Stimulated activated CD4-positive, alpha-beta T cell treated with anti-CD3 and anti-CD28 coated beads, Interleukin-12 subunit alpha, Interleukin-12 subunit beta, amount 100 ng/mL, for 24 hours (primary cell): ENCODE data around the gene MAML2.
"Not testable (repeated sequence)": the region's sequence is repeated elsewhere in the genome, so short reads cannot be mapped to it uniquely, and the experiment has no call there.

Source experiments
- DNase-seq, 2 experiments: peaks; one replicate each; pipeline ENCODE4 v3.0.0-alpha.2; 2020; ENCODE audit warnings: low read depth in 2 of 2

The MAML2 gene

DNA sequence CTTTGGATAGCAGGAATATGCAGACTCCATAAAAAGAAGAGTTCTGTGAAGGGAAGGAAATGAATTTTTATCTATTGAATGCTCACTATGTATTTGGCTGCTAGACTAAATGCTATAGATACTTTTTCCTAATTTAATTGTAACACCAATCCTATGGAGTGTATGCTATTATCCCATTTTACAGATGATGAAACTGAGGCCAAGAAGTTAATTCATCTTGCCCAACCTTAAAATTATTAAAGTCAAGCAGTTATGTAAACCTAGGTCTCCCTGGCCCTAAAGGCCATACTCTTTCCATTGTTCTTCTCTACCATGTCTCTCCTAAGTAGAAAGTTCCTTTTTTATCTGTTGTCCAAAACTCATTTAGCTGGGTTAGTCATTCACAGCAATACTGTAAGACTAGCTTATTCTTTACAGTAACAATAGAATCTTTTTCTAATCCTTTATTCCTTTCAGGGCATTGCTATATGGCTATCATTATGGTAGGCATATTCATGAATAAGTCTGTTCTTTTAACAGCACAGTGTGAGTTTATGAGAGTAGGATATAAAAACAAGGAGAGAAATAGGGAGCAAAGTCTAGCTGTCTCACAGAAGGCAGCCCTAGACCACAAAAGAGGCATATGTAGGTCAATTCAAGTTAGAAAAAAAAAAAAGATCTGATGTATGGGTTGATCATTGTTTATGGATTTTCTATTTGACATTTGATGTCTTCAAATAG lies 50.5 kb downstream of the MAML2 start:
- DNase-seq, result no peak

DNA sequence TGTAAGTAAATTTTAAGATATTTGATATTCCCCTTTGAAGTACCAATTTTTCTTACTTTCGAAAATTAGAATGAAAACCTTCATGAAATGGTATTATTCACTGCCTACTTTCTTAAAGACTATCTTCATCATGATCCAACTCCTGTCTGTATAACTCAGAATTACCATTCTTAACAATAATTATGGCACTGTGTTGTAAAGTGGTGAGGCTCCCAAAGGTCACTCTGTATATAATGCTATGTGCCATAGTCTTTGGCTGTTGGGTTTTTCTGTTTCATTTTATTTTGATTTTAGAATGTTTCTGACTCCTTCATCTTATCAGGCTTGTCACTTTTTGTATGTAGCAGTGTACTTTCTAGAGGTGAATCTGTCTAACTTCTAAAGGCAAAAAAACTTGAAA lies 52.4 kb downstream of the MAML2 start:
- DNase-seq, result no peak

DNA sequence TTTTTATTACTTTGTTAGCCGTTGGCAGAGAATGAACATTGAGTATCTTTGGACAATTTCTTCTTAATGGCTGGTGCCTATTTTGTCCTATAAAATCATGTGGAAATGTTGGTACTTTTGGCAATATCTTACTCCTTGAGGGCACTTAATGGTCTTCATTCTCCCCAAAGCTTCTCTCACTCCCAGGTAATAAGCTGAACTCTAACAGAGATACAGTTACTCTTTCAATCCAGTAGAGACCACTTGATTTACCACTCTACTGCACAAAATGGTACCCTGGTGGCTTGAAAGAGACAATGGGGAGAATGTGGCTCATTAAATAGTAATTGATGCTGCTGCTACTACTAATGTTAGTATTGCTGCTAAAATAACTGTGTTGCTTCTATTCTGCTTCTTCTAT lies 53.0 kb downstream of the MAML2 start:
- DNase-seq, result no peak

DNA sequence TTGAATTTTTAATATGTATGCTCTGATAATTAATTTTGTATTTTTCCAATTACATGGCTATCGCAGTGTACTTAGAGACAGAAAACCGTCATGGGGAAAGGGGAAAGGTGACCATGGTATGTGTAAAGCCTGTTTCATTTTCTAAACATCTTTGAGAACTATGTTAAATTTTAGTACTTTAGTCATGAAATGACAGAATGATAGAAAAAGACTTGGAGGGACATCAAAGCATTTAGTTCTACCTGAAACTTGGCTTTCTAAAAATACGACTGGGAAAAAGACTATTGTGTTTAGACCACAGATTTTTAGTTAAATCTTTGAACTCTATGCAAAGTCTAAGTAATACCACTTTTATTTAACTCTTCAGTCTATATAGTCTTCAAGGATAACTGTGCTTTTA lies 54.1 kb downstream of the MAML2 start:
- no peak for DNase-seq

DNA sequence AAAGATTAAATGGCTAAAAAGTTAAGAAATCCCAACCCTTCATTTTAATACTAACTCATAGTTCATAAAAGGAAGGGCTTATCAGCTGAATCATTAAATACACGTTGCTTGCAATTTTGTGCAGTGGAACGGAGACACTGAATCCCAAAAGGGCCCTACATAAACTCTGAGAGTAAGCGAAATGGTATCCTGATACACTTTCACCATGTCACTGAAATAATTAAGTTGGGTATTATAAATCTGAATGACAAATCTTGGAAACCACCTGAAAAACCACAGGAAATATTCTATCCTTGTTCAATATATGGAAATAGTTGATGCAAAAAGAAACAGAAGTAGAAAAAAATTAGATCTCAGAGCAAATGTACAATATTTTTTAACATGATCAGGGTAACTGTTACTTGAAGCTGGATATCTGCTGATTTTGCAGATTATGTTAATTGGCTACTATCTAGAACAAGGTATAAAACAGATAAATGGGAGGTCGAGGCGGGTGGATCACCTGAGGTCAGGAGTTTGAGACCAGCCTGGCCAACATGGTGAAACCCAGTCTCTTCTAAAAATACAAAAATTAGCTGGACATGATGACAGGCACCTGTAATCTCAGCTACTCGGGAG lies 55.1 kb downstream of the MAML2 start:
- DNase-seq, result no peak

DNA sequence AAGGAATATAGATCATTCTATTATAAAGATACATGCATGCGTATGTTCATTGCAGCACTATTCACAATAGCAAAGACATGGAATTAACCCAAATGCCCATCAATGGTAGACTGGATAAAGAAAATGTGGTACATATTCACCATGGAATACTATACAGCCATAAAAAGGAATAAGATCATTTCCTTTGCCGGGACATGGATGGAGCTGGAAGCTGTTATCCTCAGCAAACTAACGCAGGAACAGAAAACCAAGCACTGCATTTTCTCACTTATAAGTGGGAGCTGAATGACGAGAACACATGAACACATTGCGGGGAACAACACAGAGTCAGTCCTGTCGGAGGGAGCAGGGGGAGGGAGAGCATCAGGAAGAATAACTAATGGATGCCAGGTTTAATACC lies 57.0 kb downstream of the MAML2 start:
- DNase-seq, result not testable (repeated sequence)

DNA sequence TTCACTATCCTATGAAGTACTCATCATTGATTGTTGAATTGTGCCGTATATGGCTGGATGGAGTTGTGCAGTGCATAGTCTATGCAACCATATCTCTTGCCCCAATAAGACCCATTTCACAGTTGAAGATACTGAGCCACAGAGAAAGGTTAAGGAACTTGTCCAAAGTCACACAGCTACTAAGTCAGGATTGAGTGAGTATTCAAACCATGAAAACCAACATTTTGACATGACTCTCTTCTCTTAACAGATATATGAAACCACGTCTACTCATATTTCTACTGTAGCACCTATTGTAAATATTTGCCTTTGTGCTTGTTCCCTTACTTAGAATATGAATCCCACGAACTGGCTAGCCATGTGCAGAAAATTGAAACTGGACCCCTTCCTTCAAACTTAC lies 58.1 kb downstream of the MAML2 start:
- DNase-seq, result no peak

DNA sequence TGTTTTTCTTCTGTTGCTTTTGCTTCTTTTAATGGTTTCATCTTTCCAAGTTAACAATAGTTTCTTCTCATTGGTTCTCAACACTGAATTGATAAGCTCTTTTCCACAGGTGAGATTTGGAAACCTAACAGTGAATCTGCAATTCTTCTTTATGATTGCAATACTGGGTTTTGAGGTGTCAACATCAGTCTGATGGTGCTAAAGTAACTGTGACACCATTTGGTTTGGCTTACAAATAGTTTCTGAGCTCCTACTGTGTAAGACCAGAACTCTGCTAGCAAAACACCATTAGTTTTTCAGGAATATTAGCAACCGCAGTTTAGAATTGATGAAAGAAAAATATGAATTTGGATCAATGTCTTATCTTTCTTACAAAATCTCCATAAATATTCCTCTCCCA lies 58.6 kb downstream of the MAML2 start:
- DNase-seq, result no peak

DNA sequence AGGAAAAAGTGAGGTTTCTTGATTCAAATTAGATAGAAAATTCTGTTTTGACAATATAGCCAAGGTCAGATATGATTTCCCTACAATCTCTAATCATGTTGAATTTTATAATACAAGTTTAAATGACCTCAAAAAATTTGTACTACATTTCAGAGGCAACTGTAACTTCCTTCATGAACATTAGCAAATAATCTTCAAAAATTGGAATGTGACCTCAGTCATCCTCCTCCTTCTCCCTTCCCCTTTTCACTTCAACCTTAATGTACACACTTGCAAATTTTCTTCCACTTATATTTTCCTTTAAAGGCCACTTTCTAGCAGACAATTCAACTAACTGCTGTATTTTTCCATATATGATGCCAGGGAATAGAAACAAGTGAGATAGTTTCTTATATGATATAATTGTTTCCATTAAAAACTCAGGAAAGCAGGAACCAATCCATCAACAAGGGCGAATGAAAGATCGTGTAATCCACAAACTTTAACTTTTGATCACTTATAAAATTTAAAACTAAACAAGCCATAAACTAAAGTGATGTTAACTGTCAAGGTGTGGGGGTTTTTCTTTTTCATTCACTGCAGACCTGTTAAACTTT lies 60.3 kb downstream of the MAML2 start:
- DNase-seq, result no peak

DNA sequence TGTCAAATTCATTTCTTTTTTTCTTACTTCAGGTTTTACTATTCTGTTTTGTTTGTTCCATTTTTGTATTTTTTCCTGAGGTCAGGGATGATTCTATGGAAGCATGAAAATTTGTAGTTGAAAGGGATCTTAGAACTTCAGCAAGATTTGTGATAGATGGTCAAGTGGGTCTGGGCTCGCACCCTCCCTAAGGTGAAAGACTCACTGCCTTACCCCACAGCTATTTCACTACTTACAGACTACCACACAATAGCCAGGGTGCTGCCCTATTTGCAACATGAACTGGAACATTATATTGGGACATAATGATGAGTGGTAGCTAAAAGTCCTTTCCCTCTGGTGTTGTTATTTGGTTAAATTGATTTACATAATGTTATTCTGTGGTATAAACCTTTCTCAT lies 62.6 kb downstream of the MAML2 start:
- DNase-seq, result no peak

DNA sequence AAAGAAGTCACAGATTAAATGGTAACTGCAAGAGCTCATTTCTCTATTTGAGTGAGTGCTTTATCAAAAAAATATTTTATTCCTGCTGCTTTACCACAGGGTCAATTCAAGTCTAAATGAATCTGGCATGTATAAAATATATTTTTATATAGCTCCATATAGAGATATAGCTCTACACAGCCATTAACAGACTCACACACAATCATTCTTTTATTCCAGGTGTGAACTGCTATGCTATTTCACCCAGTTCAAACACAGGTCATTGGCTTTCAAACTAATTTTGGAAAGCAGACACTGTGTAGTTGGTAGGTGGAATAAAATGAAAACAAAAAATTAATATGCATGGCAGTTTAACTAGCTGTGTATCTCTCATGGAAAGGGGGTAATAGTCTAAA lies 63.1 kb downstream of the MAML2 start:
- no peak for DNase-seq

DNA sequence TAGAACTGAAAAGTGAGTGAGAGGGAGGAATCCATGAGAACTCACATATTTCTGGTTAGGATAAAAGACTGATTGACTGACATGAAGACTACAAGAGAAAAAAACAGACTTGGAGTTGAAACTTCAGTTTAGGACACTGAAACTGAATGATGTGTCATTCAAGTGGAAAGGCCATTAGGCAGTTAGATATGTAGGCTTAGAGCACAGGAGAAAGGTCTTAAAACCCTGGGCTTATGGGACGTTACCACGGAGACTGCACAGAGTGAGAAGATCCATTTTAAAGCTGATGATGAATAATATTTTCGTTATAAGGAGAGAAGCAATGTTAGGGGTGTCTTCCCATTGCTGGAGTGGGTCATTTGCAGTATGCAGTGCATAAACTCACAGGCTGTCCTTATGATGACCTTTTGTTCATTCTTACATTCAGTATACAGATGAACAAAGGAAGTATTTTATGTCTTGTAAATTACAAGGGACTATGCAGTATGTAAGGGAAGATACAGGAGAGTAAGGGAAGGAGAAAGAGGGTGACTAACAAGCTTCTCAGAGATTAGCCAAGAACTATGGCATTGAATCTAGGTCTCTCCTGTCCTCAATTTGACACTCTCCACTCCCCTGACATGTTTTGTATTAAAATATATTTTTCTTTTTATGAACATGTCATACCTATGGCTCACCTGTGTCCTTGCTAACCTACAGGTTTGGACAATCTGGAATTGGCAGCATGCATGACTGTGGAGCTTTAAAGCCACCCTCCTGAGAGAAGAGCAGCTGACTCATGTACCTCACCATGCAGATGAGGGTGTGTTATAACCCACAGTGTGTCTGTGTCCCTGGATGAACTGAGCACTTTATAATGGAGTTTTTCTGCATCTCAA lies 63.7 kb downstream of the MAML2 start:
- no peak for DNase-seq

DNA sequence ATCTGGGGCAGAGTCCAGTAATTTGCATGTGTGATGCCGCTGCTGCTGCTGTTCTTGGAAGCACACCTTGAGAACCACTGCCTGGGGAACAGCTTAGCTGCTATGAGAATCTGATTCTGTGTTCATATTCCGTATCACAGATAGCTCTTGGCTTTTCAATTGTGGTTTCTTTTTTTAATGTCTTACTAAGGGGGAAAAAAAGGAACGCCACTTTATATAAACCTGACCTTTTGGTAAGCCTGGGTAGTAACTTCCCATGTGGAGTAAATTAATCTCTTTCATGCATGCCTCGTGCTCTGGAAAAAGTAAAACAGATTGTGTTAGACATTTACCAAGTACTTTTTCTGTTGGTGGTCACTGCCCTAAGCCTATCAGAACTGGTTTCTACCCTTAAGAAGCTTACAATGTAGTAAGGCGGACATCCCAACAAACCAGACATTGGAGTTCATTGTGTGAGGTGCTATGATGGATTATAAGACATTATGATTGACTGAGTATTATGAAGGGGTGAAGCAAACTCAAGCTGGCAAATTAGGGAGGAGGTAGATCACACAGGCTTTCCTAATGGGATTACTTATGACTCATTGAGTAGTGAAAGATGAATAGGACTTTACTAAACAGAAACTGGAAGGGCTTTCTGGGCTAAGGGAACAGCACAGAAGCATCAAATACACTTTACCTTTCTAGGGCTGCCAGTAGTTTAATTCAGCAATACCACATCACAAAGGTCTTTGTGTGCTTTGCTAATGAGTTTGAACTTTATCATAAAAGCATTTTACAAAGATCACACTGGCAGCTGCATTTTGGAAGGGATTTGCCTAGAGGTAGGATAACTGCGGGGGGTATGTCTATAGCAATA lies 64.7 kb downstream of the MAML2 start:
- DNase-seq, result no peak

DNA sequence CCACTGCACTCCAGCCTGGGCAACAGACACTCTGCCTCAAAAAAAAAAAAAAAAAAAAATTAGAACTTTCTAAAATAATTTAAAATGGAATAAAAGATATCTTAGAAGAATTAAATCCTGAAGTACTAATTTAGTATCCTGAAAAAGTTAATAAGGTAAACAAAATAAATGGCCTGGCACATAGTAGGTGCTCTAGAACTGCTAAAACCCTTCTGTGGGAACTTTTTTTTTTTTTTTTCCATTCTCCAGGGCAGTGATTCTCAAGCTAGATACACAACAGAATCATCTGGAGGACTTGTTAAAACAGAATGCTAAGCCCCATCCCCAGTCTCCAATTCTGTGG lies 65.3 kb downstream of the MAML2 start:
- no peak for DNase-seq

DNA sequence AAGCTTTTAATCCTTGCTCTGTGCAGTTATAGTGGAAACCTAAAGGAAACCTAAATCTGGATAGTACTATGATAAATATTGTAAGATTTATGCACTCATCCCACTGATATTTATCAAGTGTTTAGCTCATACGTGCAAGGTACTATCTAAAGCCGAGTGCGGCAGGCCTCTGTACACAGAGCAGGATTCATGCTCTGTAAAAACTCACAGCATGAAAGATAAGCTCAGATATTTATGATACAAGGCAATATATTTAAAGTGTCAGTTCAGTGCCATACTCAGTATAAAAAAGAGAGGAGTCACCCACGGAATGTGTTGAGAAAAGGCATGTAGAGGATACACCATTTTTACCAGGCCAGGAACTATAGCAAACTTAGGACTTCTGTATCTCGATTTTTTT lies 66.2 kb downstream of the MAML2 start:
- no peak for DNase-seq

DNA sequence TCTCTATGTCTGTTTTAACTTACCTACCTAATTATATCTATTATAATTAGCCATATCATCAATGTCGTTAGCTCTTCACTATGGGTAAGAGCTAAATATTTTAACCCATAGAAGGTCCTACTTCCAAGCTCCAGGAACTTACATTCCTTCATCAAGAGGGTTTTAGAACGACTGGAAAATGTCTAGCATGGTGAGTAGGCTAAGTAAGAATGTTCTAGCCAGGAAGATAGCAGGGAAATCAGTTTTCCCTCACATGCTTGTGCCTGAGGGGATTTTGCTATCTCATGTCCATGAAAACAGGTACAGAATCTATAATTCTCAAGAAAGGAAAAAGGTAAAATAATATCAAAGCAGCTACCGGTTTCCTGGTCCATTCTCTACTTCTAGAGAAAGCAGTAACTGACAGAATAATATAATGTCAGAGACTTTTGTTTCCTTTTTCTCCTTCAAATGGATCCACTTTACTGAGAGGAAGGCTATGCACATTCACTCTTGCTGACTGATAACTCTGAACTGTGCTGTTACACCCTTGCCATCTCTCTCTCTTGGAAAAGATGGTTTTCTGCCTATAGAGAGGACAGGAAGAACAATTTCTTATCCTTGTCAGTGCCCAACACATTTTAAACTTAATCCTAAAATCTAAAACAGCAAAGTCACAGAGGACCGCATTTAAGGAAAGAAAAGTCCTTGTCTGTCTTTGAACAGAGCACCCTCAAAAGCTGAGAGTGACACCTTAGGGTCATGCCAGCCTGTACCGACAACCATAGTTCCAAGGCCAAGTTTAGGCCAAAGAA lies 67.0 kb downstream of the MAML2 start:
- DNase-seq, result no peak

DNA sequence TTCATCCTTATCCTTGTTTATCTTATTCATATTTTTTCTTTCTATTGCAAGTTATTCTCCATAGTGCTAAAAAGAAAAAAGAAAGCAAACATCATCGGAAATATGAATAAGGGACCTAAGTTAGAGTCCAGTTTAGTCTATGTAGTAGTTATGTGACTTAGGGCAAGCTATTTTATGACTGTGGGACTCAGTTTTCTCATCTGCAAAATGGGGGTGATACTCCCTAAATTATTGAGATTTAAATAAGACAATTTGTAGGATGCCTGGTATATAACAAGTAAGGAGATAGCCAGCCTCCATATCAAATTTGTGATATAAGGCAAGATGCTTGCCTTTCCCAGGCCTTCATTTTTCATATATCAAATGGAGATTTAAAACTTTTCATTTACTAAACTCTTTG lies 69.5 kb downstream of the MAML2 start:
- no peak for DNase-seq

DNA sequence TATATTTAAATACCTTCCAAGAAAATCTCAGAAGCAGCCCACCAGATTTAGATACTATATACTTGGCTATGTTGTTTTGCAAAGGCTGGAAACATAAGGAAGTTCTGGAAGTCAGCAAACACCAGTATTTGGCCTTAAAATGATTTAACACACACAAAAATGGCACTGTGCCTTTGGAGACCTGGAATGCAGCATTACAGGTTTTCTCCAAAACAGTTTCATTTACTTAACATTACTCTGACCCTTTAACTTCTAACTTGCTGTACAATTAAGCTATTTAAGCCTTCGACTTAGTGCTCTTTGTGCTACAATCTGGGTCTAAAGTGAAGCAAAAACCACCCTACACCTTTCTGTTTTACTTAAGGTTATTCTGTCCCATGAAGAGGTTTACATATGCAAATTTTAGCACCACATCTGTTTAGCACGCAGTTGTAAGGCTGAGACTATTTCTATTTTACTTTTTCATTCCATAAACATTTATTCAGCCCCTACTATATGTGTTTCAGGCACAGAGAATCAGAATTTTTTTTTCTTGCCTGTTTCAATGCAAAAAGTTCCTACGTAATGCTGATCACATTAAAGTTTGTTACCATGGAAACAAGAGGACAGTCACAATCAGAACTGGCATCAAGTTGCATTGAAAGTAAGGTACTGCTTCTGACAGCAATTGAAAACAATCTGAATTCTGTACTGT lies 70.3 kb downstream of the MAML2 start:
- no peak for DNase-seq

DNA sequence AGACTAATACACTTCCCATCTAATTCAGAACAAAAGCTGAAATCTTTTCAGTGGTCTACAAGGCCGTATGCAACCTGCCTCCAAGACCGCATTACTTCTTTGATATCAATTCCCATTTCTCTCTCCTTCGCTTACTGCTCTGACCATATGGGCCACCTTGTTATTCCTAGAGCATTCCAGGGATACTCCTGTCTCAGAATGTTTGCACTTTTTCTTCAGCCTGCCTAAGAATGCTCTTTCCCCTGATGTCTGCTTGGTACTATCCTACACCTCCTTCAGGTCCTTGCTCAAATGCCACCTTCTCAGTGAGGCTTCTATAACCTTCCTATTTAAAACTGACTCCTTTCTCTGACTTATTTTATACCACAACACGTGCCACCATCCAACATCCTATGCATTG lies 71.2 kb downstream of the MAML2 start:
- DNase-seq, result no peak

DNA sequence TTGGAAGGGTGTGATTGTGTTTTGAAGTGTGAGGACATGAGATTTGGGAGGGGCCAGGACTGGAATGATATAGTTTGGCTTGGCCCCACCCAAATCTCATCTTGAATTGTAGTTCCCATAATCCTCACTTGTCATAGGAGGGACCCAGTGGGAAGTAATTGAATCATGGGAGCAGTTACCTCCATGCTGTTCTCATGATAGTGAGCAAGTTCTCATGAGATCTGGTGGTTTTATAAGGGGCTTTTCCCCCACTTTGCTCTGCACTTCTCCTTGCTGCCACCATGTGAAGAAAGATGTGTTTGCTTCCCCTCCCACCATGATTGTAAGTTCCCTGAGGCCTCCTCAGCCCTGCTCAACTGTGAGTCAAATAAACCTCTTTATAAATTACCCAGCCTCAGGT lies 71.6 kb downstream of the MAML2 start:
- DNase-seq, result not testable (repeated sequence)
